SH-SY5Y (cell line): ENCODE measurements around the gene NSUN4.

ENCODE experiments used
- GATA2 ChIP-seq: IDR thresholded peaks from 2 replicates; pipeline ENCODE4 v1.6.1; 2011; ENCODE audit warnings: mild to moderate bottlenecking, low read depth, low read length
- GATA3 ChIP-seq: IDR thresholded peaks from 2 replicates; pipeline ENCODE4 v1.6.1; 2011; ENCODE audit warnings: low read depth, mild to moderate bottlenecking, low read length, moderate library complexity

Gene NSUN4

DNA sequence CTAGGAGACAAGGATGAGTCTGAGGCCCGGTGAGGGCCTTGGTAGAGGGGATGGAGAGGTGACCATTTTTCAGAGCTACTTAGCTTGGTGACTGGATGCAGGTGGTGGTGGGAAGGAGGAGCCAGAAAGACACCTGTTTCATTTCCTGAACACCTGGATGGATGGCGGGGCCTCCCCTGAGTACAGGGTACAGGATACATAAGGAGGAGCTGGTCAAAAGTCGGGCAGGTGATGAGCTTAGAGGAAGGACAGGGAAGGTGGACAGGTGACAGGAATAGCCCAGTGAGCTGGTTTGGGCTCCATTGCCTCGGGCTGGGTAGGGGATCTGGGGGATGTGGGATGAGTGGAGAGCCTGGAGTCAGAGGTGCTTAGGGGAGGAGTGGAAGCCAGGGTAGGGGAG, 59.8 kb downstream of the NSUN4 start:
- TF ChIP-seq GATA2 (no peak), GATA3 (no peak)

DNA sequence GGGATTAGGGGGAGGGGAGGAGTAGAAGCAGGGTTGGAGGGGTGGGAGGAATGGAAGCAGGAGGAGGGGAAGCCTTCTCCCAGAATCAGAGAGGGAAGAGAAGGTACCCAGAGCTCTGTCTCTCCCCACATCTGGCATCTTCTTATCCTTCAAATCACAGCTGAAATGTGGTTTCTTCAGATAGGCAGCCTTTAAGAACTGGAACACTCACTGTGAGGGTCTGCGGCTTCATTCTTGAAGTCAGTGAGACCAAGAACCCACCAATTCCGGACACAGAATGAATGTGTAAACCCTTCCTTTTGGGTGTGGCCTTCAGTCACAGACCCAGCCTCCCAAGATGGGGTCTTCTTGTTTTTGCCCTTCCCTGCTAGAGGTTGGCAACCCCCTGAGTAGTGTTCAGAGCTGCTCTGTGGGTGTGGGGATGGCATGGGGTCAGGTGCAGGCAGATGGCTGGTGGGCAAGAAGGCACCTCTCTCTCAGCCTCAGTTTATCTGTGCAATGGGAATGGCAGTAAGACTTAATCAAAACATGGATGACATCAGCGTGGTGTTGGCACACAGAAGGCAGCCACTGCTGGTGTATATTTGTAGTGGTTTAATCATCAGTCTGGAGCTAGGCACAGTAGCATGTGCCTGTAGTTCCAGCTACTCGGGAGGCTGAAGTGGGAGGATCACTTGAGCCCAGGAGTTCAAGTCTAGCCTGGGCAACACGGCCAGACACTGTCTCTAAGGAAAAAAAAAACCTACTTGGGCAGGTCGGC, 60.7 kb downstream of the NSUN4 start:
- TF ChIP-seq GATA2 (no peak), GATA3 (no peak)

DNA sequence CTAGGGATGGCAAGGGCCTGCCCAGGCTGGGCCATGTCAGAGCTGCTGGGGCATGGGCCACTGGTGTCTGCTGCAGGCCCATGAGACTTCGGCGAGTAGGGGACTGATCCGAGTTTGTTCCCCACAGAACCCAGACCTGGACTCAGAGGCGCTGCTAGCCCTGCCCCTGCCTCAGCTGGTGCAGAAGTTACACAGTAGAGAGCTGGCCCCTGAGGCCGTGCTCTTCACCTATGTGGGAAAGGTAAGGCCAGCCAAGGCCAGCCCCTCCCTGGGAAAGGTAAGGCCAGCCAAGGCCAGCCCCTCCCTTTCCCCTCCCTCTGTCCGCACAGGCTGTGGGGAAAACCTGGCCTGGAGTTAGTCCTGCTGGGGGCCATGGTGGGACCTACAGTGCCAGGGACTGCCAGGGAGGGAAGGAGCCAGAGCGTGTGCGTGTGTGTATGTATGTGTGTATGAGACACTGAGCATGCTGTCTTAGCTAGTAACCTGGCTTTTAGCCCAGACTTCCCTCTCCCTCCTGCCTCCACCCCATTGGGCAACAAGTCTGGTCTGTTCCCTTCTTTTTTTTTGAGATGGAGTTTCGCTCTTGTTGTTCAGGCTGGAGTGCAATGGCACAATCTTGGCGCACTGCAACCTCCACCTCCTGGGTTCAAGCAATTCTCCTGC, 61.5 kb downstream of the NSUN4 start:
- TF ChIP-seq GATA2 = no peak
- no peak for TF ChIP-seq GATA3

DNA sequence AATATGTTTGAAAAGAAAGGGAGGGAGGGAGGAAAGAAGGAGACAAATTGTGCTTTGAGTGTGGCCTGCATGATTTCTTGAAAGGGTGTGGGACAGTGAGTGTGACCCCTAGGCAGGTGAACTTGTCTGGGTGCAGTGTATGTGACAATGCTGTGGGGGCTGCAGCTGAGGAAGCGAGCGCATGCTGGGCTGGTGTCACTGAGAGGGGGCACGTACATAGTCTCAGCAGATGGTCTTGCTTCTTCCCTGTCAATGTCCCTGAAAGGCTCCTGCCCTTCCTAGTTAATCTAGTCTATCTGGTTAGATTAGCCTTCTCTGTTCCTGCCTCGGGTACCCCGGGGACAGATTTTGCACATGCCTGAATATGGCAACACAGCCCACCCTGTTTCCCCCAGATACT, 63.3 kb downstream of the NSUN4 start:
- TF ChIP-seq GATA3 (no peak), GATA2 (no peak)

GRCh38 chr1:46404482-46405196, 64.0 kb downstream of the NSUN4 start:
- TF ChIP-seq GATA2 (no peak), GATA3 (no peak)

DNA sequence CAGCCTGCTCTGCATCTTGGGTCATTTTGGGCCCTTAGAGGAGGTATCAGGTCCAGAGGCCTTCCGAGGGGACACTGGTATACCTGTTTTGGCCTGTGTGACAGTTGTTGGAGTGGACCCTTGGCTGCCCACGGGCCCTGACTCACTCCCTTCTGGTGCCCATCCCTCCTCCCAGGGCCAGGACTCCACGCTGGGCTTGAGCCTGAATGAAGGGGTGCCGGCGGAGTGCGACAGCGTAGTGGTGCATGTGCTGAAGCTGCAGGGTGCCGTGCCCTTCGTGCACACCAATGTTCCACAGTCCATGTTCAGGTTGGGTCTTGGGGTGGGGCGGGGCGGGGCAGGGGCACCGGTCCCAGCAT, 64.6 kb downstream of the NSUN4 start:
- TF ChIP-seq GATA2 = no peak
- TF ChIP-seq GATA3 = no peak

DNA sequence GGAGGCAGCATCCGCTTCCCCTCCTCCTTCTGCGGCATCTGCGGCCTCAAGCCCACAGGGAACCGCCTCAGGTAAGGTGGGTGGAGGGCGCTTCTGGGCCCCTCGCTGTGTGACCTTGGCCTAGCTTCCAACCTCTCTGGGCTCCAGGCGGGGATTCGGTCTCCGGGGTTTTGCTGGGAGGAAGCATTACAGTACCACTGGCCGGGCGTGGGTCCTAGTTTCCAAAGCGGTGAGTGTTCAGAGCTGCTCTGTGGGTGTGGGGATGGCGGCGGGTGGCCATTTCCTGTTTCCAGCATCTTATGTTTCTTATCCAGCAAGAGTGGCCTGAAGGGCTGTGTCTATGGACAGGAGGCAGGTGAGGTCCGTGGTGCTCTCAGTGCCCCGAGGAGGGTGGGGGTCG, 65.1 kb downstream of the NSUN4 start:
- TF ChIP-seq GATA3 = no peak
- TF ChIP-seq GATA2 = no peak

DNA sequence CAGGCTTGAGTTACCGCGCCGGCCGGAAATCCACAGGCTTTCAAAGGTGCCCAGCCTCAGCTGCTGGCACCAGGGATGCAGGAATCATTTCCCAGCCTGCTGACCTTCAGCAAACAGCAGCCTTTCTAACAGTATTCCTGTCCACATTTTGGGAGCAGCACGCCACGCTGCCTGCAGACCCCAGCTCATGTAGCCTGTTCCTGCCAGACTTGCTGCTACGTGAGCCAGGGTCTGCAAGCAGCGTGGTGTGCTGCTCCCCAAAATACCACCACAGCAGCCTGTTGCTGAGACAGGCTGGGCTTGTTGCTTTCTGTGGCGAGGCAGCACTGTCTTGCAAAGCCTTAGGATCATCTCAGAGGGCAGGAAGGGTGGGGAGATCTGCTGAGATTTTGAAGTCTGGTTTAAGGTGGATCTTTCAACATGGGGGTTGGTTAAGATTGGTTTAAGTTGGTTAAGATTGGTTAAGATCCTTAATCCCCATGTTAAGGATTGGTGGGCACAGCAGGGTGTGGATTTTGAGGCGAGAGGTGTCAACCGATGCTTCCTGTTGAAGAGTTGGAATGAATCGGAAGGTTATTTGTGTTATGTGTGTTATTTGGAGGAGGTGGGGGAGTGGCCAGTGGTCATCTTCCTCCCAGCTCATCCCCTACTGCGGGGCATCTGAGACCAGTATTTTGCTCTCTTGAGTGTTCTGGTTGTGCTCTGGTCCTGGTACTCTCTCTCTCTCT, 66.4 kb downstream of the NSUN4 start:
- TF ChIP-seq GATA3 (no peak), GATA2 (no peak)

- no peak for TF ChIP-seq GATA2
Measured at GRCh38 chr1:46407636-46408035, 67.0 kb downstream of the NSUN4 start.

GRCh38 chr1:46408356-46409062, 67.9 kb downstream of the NSUN4 start:
- TF ChIP-seq GATA3 (no peak), GATA2 (no peak)

DNA sequence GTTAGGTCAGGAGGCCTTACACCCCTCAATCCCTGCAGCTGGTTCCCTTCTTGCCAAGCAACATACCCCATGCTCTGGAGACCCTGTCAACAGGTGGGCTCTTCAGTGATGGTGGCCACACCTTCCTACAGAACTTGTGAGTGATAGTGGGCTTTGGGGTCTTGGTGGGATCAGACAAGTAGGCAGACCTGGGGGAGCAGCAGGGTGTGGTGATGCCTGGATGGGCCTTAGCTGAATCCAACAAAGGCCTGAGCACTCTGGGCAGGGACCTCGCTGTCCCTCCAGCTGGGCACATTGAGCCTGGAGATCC, 68.4 kb downstream of the NSUN4 start:
- TF ChIP-seq GATA3 (no peak), GATA2 (no peak)

DNA sequence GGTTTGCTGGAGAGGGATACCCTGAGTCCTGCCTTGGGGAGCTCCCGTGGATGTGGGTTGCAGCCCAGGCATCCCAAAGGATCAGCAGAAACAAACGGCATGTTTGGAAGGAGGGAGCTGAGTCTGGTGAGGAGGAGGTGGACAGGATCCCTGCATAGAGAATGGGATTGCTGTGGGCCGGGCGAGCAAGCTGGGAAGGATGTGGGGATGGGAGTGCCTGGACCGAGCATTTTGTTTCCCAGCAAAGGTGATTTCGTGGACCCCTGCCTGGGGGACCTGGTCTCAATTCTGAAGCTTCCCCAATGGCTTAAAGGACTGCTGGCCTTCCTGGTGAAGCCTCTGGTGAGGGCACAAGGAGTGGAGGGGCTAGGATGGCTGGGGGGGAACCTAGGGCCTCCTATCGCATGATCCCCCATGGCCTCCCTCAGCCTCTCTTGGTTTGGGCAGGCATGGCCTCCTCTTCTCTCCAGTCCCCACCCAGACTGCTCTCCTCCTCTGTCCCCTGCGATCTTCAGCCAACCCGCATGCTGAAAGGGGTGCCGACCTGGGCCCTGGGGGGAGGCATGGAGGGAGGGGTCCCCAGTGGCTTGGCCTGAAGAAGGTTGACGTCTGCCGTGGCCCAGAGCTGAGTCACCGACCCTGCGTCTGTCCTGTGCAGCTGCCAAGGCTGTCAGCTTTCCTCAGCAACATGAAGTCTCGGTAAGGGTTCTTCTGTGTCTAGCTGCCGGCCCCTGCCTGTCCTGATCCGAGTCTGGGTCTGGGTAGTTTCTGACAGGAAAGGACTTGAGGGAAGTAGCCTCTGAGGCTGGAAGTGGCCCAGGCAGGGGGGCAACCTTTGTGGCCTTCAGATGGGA, 69.8 kb downstream of the NSUN4 start:
- TF ChIP-seq GATA2 = no peak
- no peak for TF ChIP-seq GATA3

DNA sequence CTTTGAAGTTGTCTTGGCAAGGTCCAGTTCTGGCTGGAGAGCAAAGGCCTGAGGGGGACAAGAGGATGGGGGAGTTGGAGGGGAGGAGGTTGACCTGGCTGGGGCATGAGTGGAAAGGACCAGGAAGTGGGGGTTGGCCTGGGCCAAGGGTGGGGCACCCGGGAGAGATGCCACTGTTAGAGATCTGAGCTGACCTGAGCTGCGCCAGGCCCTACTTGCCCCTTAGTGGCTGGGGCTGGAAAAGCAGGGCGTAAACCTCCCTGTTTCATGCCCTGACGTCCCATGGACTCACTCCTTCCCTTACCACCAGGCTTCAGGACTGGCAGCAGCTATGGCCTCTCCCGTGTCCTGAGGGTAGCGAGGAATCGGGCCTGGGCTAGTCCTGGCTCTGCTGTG, 70.4 kb downstream of the NSUN4 start:
- no peak for TF ChIP-seq GATA3
- TF ChIP-seq GATA2 = no peak
